Smooth muscle cell (in vitro differentiated cells): ENCODE measurements around the gene AMPD3. TPM values are rescaled to one million over a fixed set of nuclear protein-coding genes. Genes with fewer than 3 reads are reported as not detected.

Experiments used
- DNase-seq: peaks from one replicate; lab custom pipeline; 2025; ENCODE audit not compliant: unreplicated experiment; lab: John Stamatoyannopoulos, UW
- H2AFZ ChIP-seq: fragments of 200-600 bp; sonication (generic); 2 replicates; pipeline ENCODE4 v1.6.0; 2016; ENCODE audit warnings: antibody characterized with exemption, low read depth, mild to moderate bottlenecking
- H3F3A ChIP-seq: fragments of 200-600 bp; sonication (generic); 2 replicates; pipeline ENCODE4 v1.6.0; 2017; ENCODE audit warnings: antibody characterized with exemption, low read depth
- H3K27ac ChIP-seq: fragments of 200-600 bp; sonication (generic); 2 replicates; pipeline ENCODE4 v1.5.1; 2016; ENCODE audit warnings: low read depth, mild to moderate bottlenecking
- H3K27me3 ChIP-seq: fragments of 200-600 bp; sonication (generic); 2 replicates; pipeline ENCODE4 v1.6.1; 2016; ENCODE audit warnings: low read depth, mild to moderate bottlenecking
- H3K36me3 ChIP-seq: fragments of 200-600 bp; sonication (generic); 2 replicates; pipeline ENCODE4 v1.5.1; 2016; ENCODE audit warnings: low read depth
- H3K4me1 ChIP-seq: fragments of 200-600 bp; sonication (generic); 2 replicates; pipeline ENCODE4 v1.5.1; 2016; ENCODE audit warnings: low read depth
- H3K4me2 ChIP-seq: fragments of 200-600 bp; sonication (generic); 2 replicates; pipeline ENCODE4 v1.6.0; 2016; ENCODE audit warnings: mild to moderate bottlenecking
- H3K4me3 ChIP-seq: fragments of 200-600 bp; sonication (generic); 2 replicates; pipeline ENCODE4 v1.5.1; 2016; ENCODE audit warnings: mild to moderate bottlenecking
- H3K79me2 ChIP-seq: fragments of 200-600 bp; sonication (generic); 2 replicates; pipeline ENCODE4 v1.6.0; 2016; ENCODE audit warnings: low read depth, mild to moderate bottlenecking
- H3K9ac ChIP-seq: fragments of 200-600 bp; sonication (generic); 2 replicates; pipeline ENCODE4 v1.6.0; 2016; ENCODE audit warnings: low read depth
- H3K9me3 ChIP-seq: fragments of 200-600 bp; sonication (generic); replicated peaks from 2 replicates; pipeline ENCODE4 v1.5.1; 2016; ENCODE audit warnings: low read depth
- H4K20me1 ChIP-seq: fragments of 200-600 bp; sonication (generic); 2 replicates; pipeline ENCODE4 v1.6.0; 2016; ENCODE audit warnings: low read depth
- WGBS: methylation state at CpG from one replicate; pipeline ENCODE4 v1.1.7; 2016; ENCODE audit warnings: low lambda C conversion rate; 5-methylcytosine and 5-hydroxymethylcytosine counted together
- polyA plus RNA-seq: library from polyadenylated mRNA; unstranded; fragments of >200 nt; fragmentation: Nextera tagmentation; extraction: Ambion mirVana; gene quantifications from 2 replicates; pipeline ENCODE4 v1.2.1, GENCODE V29; 2016
- total RNA-seq: library from RNA; depleted of rRNA; stranded (reverse); fragments of >200 nt; gene quantifications from 2 replicates; pipeline ENCODE4 v1.2.3, GENCODE V29; 2014
- TF ChIP-seq, protein P1 (sequence below): fragments of 200-600 bp; sonication (generic); IDR thresholded peaks from 2 replicates; pipeline ENCODE4 v1.5.1; 2017; ENCODE audit warnings: borderline replicate concordance, mild to moderate bottlenecking, antibody characterized with exemption; ENCODE audit not compliant: insufficient read depth, poor library complexity, severe bottlenecking

AMPD3 gene
- total and polyA plus RNA-seq, 2 experiments from 2014 or later: 0.67 to 3.6 TPM

DNA sequence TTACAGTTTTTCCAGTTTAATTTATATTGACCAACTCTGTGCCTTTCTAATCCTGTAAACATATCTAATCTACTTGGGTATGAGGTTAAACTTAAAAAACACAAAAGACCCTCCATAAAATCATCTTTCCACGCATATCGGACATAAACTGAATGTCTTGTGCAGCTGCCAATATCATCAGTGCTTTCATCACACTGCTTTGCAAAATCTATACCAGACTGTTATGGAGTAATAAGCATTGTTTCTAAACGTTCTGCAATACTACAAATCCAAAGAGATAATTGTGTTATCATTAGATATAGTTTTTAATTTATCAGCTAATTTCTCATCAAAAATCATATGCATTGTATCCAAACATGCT, 36.1 kb upstream of the AMPD3 start:
- H3K9ac ChIP-seq: no peak overlapping the region
- no peaks in the 10 kb centered on the region for H3K4me1 ChIP-seq
- peaks cover 11% of the 10 kb centered on the region for H3K27me3 ChIP-seq
- no peaks in the 10 kb centered on the region for H3K36me3 ChIP-seq
- no peak overlapping the region for H3K4me2 ChIP-seq
- no peak for DNase-seq
- H3K9me3 ChIP-seq: no peaks in the 10 kb centered on the region
- TF ChIP-seq, protein P1, sequence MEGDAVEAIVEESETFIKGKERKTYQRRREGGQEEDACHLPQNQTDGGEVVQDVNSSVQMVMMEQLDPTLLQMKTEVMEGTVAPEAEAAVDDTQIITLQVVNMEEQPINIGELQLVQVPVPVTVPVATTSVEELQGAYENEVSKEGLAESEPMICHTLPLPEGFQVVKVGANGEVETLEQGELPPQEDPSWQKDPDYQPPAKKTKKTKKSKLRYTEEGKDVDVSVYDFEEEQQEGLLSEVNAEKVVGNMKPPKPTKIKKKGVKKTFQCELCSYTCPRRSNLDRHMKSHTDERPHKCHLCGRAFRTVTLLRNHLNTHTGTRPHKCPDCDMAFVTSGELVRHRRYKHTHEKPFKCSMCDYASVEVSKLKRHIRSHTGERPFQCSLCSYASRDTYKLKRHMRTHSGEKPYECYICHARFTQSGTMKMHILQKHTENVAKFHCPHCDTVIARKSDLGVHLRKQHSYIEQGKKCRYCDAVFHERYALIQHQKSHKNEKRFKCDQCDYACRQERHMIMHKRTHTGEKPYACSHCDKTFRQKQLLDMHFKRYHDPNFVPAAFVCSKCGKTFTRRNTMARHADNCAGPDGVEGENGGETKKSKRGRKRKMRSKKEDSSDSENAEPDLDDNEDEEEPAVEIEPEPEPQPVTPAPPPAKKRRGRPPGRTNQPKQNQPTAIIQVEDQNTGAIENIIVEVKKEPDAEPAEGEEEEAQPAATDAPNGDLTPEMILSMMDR: no peak
- H3K79me2 ChIP-seq: no peaks in the 10 kb centered on the region
- H2AFZ ChIP-seq: no peak overlapping the region
- no peaks in the 10 kb centered on the region for H4K20me1 ChIP-seq
- no peaks in the 10 kb centered on the region for H3F3A ChIP-seq
- no peak overlapping the region for H3K4me3 ChIP-seq
- no peak overlapping the region for H3K27ac ChIP-seq
- 65% methylated on average over 3 of the region's 3 CpGs for WGBS

DNA sequence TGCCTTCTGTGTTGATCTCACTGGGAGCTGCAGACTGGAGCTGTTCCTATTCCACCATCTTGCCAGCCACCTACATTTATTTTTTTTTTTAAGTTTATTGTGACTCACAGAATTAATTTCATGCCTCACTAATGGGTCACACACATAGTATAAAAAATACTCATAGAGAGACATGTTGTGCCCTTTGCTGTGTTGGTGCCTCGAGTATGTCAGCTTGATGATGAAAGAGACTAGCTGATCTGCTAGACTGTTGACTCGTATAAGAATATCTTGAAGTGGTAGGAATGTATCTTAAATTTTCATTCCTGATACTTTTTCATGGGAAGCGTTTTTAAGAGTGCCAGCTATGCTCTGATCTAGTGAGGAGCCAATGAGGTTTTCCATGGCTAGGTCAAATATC, 28.6 kb upstream of the AMPD3 start:
- H3K27ac ChIP-seq: no peak overlapping the region
- DNase-seq: no peak
- H3K9me3 ChIP-seq: no peaks in the 10 kb centered on the region
- no peaks in the 10 kb centered on the region for H3K27me3 ChIP-seq
- WGBS: 91% methylated on average over 3 of the region's 3 CpGs
- H3K4me3 ChIP-seq: no peak overlapping the region
- no peaks in the 10 kb centered on the region for H3K36me3 ChIP-seq
- no peaks in the 10 kb centered on the region for H3F3A ChIP-seq
- H3K4me1 ChIP-seq: no peaks in the 10 kb centered on the region
- no peak overlapping the region for H3K4me2 ChIP-seq
- H2AFZ ChIP-seq: no peak overlapping the region
- no peaks in the 10 kb centered on the region for H3K79me2 ChIP-seq
- H3K9ac ChIP-seq: no peak overlapping the region
- TF ChIP-seq, protein P1: no peak
- H4K20me1 ChIP-seq: no peaks in the 10 kb centered on the region

DNA sequence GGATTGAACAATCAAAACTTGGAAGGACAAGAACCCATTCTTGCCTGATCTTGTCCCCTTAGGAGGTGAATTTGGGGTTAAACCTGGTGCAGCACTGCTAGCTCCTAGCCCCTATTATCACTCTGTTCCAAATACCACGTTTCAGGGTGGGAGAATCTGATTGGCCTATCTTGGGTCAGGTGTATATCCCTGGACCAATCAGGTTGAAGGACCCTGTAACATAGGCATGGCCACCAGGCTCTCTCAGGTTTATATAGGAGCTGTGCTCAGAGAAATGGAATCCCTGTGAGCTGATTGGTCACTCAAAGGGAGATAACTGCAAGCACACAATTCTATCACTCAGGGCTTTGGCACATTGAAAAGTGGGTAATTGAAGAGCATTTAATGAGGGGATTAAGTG, 26.6 kb upstream of the AMPD3 start:
- H3K4me2 ChIP-seq: no peak overlapping the region
- no peak overlapping the region for H2AFZ ChIP-seq
- H3K36me3 ChIP-seq: no peaks in the 10 kb centered on the region
- no peaks in the 10 kb centered on the region for H3K9me3 ChIP-seq
- H3K79me2 ChIP-seq: no peaks in the 10 kb centered on the region
- no peak overlapping the region for H3K27ac ChIP-seq
- no peak overlapping the region for H3K4me3 ChIP-seq
- no peak overlapping the region for H3K9ac ChIP-seq
- H3K27me3 ChIP-seq: peaks cover 11% of the 10 kb centered on the region
- H4K20me1 ChIP-seq: no peaks in the 10 kb centered on the region
- DNase-seq: no peak
- H3F3A ChIP-seq: no peaks in the 10 kb centered on the region
- no peaks in the 10 kb centered on the region for H3K4me1 ChIP-seq
- WGBS: 70% methylated on average over 1 of the region's 1 CpG
- TF ChIP-seq, protein P1: no peak

DNA sequence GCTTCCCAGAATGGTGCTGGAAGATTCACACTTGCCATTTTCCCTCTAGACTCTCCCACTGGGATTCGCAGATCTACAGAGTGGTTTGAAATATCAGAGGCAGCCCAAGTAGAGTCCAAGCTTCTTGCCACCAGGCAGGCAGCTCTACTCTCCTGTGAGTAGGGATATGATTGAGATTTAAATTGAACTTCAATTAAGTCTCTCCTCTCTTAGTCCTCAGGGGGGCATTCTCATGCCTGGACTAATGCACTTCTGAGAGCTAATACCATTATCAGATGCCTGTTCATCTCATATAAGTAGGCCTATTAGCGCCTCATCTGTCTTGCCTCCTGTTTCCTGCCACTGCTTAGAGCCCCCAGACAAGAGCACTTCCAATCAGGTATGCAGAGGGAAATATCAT, 25.5 kb upstream of the AMPD3 start:
- DNase-seq: no peak
- no peak overlapping the region for H3K27ac ChIP-seq

More for the DNA sequence above, 25.5 kb upstream of the AMPD3 start:
- 94% methylated on average over 2 of the region's 2 CpGs for WGBS
- Histone ChIP-seq H2AFZ (no peak overlapping the region), H3K27me3 (peaks cover 11% of the 10 kb centered on the region), H3K36me3 (no peaks in the 10 kb centered on the region), H3K79me2 (no peaks in the 10 kb centered on the region), H3K4me3 (no peak overlapping the region), H3K4me1 (no peaks in the 10 kb centered on the region), H4K20me1 (no peaks in the 10 kb centered on the region), H3K4me2 (no peak overlapping the region), H3K9ac (no peak overlapping the region), H3F3A (no peaks in the 10 kb centered on the region), H3K9me3 (no peaks in the 10 kb centered on the region)
- TF ChIP-seq, protein P1: no peak
